ENCODE measurements around the gene ERICH3.
A peak's percentile ranks its signal among the peaks of the same experiment; 100 is the strongest.
"Not testable (repeated sequence)": the region's sequence is repeated elsewhere in the genome, so short reads cannot be mapped to it uniquely, and the experiment has no call there.

The ERICH3 gene

GRCh38 chr1:74681851-74682250 is 8.3 kb upstream of the ERICH3 start:
- DNase-seq (ENCODE audit: extremely low spot score) = no peak
- CTCF ChIA-PET = interaction anchor here (1.3 kb wide), 1 partner anchor 12 kb away, joined by 3 read pairs; no protein-coding TSS in a partner anchor
- POLR2A ChIA-PET = no interaction called here
- TF ChIP-seq CTCF (IDR thresholded peaks at IDR 0.05; ENCODE audit: control extremely low read depth, extremely low read depth, low read depth, missing control alignments) = no peak

DNA sequence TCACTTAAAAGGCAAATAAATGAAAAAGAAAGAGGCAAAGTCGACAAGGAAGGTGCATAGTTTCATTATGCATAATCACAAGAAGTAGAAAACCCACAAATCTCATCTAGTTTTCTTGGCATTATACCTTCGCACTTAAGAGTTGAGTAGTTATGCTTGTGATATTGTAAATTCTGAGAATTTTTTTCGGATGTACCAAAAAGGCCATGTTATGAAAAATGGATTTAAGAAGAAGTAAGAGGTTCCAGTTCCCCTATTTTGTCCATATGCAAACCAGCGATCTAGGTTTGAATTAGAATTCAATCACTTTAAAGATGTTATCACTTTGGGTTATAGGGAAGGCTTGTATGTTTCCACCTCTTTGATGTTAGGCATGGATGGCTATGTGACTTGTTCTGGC is 7.9 kb upstream of the ERICH3 start:
- ChIA-PET POLR2A (no interaction called here), CTCF (interaction anchor here (1.3 to 4.2 kb wide), 2 partner anchors 8 to 12 kb away, joined by 3 to 32 read pairs; no protein-coding TSS in a partner anchor)
- TF ChIP-seq CTCF (IDR thresholded peaks at IDR 0.05; ENCODE audit: control extremely low read depth, extremely low read depth, low read depth, missing control alignments) = no peak
- peak; percentile 14 for DNase-seq (ENCODE audit: extremely low spot score)

GRCh38 chr1:74681001-74681400 is 7.4 kb upstream of the ERICH3 start:
- ChIA-PET CTCF (interaction anchor here (2.5 to 4.2 kb wide), 2 partner anchors 9 to 17 kb away, joined by 5 to 32 read pairs; no protein-coding TSS in a partner anchor), POLR2A (no interaction called here)
- TF ChIP-seq CTCF (IDR thresholded peaks at IDR 0.05; ENCODE audit: control extremely low read depth, extremely low read depth, low read depth, missing control alignments) = no peak
- DNase-seq (ENCODE audit: extremely low spot score) = no peak

DNA sequence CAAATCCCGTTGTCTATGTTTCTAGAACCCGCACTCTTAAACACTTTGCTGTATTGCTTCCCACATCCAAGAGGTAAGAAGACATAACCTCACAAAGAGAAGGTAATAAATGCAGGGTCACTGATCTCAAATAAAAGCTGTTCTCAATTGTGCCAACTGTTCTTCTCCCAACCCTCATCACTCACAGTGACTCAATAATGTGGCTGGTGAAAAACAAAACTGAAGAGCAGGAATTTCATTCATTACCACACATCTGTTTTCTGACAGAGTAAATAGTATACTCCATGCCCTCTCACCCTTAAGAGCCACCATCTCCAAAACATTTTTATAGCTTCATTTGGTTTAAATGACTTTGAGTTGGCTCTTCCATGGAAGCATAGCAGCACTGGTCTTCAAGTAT is 6.2 kb upstream of the ERICH3 start:
- ChIA-PET POLR2A (no interaction called here), CTCF (interaction anchor here (1.2 to 4.2 kb wide), 4 partner anchors 10 to 22 kb away, joined by 3 to 32 read pairs (median 4); no protein-coding TSS in a partner anchor)
- TF ChIP-seq CTCF (IDR thresholded peaks at IDR 0.05; ENCODE audit: control extremely low read depth, extremely low read depth, low read depth, missing control alignments) = no peak
- DNase-seq (ENCODE audit: extremely low spot score) = no peak

- TF ChIP-seq CTCF (IDR thresholded peaks at IDR 0.05; ENCODE audit: control extremely low read depth, extremely low read depth, low read depth, missing control alignments) = no peak
- ChIA-PET POLR2A (no interaction called here), CTCF (interaction anchor here (4.2 kb wide), 1 partner anchor 12 kb away, joined by 32 read pairs; no protein-coding TSS in a partner anchor)
- no peak for DNase-seq (ENCODE audit: extremely low spot score)
These were observed 4.3 kb upstream of the ERICH3 start for GRCh38 chr1:74677926-74678325.

DNA sequence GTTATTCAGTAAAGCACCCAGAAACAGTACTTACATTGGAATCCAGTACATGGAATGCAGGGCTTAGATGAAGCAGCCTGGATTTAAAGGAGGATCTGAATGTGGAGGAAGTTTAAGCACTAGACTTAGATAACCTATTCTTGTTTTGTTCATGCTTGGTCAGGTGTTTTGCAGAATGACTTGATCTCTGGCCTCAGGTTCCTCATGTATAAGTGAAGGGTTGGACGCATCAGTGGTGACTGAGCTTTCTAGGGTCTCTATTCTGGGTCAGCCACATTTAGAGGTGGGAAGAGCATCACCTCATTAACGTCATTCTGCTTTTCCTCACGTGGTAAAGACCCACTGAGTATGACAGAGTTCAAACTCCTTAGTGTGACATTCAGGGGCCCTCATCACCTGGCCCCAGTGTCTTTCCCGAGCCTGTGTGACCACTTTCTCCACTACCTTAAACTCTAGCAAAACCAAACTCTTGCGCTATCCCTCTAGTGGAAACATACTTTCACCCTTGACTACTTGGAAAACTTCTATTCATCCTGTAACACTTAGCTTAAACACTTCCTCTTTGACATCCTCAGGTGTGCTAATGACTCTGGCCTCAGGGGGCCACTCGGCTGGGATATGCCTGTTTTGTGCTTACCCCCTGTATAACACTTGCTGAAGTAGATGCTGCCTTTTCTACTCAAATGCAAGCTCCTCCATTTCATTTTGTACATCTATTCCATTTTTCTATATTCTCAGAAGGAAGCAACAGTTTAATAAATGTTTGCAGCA is 871 bp upstream of the ERICH3 start:
- POLR2A ChIA-PET = no interaction called here
- DNase-seq (ENCODE audit: extremely low spot score) = no peak
- TF ChIP-seq CTCF (IDR thresholded peaks at IDR 0.05; ENCODE audit: control extremely low read depth, extremely low read depth, low read depth, missing control alignments) = no peak
- CTCF ChIA-PET = interaction anchor here (1.0 to 3.6 kb wide), 3 partner anchors 15 to 30 kb away, joined by 3 to 20 read pairs (median 3); no protein-coding TSS in a partner anchor

- CTCF ChIA-PET; POLR2A ChIA-PET; DNase-seq (ENCODE audit: extremely low spot score): not testable (repeated sequence)
These were observed 2.7 kb downstream of the ERICH3 start for GRCh38 chr1:74670866-74671265.

All from GM10248 (cell line).